Glutamatergic neuron (in vitro differentiated cells): Measurements from ENCODE around the gene CCDC85A. TPM values are rescaled to one million over a fixed set of nuclear protein-coding genes. Genes with fewer than 3 reads are reported as not detected.

ENCODE experiments used
- DNase-seq: peaks from one replicate; pipeline ENCODE4 v3.0.0; 2022
- H3K27ac Mint-ChIP-seq: one replicate; pipeline ENCODE4 v1.8.0; 2020; ENCODE audit warnings: mild to moderate bottlenecking, mixed read lengths, inconsistent platforms; ENCODE audit not compliant: unreplicated experiment
- H3K27me3 Mint-ChIP-seq: one replicate; pipeline ENCODE4 v1.8.0; 2020; ENCODE audit warnings: mild to moderate bottlenecking, moderate library complexity, mixed read lengths, inconsistent platforms; ENCODE audit not compliant: unreplicated experiment
- H3K36me3 Mint-ChIP-seq: one replicate; pipeline ENCODE4 v1.8.0; 2020; ENCODE audit warnings: mild to moderate bottlenecking, mixed read lengths, inconsistent platforms; ENCODE audit not compliant: unreplicated experiment
- H3K4me1 Mint-ChIP-seq: one replicate; pipeline ENCODE4 v1.8.0; 2020; ENCODE audit warnings: mild to moderate bottlenecking, low read depth, mixed read lengths, inconsistent platforms; ENCODE audit not compliant: unreplicated experiment
- H3K4me3 Mint-ChIP-seq: one replicate; pipeline ENCODE4 v1.8.0; 2020; ENCODE audit warnings: mild to moderate bottlenecking, mixed read lengths, inconsistent platforms; ENCODE audit not compliant: unreplicated experiment
- H3K9me3 Mint-ChIP-seq: one replicate; pipeline ENCODE4 v1.8.0; 2020; ENCODE audit warnings: mild to moderate bottlenecking, moderate library complexity, mixed read lengths, inconsistent platforms; ENCODE audit not compliant: unreplicated experiment
- total RNA-seq: library from RNA; stranded (reverse); fragmentation: NEBNext Ultra II Directional; extraction: Animal tissue kit (Norgen Biotek cat#: 25700); gene quantifications from one replicate; pipeline ENCODE4 v1.2.1, GENCODE V29; 2021; ENCODE audit not compliant: unreplicated experiment
- TF ChIP-seq, protein P1 (sequence below): fragments of 200-600 bp; sonication (generic); IDR thresholded peaks from one replicate; pipeline ENCODE4 v1.5.0; 2021; ENCODE audit not compliant: partially characterized antibody, unreplicated experiment

The CCDC85A gene
- total RNA-seq, 1 donor from 2014 or later = 12.1 TPM

DNA sequence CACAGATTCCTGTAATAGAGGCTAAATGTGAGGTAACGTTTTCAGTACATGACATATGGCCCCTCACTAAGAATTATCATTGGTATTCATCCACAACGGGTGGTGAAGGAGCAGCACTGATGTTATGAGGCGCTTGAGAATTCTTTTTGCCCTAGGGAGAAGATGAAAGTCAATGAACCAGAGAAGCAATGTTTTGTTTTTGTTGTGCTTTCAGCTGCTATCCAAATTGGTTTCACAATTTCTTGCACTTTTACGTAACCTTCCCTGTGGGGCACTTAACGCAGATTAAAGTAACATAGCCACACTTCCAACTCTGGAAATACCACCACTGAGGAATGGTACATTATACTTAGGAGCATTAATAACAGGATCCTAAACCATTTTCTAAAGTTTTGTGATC, 13.3 kb upstream of the CCDC85A start:
- H3K36me3 Mint-ChIP-seq = peaks cover 4% of the 10 kb centered on the region
- peaks cover 2% of the 10 kb centered on the region for H3K9me3 Mint-ChIP-seq
- TF ChIP-seq, protein P1, sequence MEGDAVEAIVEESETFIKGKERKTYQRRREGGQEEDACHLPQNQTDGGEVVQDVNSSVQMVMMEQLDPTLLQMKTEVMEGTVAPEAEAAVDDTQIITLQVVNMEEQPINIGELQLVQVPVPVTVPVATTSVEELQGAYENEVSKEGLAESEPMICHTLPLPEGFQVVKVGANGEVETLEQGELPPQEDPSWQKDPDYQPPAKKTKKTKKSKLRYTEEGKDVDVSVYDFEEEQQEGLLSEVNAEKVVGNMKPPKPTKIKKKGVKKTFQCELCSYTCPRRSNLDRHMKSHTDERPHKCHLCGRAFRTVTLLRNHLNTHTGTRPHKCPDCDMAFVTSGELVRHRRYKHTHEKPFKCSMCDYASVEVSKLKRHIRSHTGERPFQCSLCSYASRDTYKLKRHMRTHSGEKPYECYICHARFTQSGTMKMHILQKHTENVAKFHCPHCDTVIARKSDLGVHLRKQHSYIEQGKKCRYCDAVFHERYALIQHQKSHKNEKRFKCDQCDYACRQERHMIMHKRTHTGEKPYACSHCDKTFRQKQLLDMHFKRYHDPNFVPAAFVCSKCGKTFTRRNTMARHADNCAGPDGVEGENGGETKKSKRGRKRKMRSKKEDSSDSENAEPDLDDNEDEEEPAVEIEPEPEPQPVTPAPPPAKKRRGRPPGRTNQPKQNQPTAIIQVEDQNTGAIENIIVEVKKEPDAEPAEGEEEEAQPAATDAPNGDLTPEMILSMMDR = no peak
- DNase-seq = no peak
- no peak overlapping the region for H3K4me3 Mint-ChIP-seq
- no peak overlapping the region for H3K27ac Mint-ChIP-seq
- H3K4me1 Mint-ChIP-seq = peaks cover 5% of the 10 kb centered on the region
- H3K27me3 Mint-ChIP-seq = peaks cover 2% of the 10 kb centered on the region

DNA sequence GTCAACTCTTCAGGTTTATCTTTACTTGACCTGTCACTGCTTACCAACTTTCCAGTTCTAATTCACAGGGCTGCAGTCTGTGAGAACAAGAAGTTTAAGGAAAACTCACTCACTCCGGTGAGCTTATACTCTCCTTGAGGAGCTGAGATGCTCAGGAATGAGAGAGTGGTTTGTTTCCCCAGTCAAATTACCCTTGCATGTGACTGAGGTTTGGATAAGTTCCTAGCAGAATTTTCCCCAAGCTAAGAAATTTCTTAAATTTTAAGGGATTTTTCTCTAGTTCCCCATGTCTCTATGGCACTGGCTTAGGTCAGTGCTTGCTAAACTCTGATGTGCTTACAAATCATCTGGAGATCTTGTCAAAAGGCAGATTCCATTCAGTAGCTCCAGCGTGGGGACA, 12.8 kb upstream of the CCDC85A start:
- peaks cover 5% of the 10 kb centered on the region for H3K4me1 Mint-ChIP-seq
- no peak overlapping the region for H3K4me3 Mint-ChIP-seq
- H3K9me3 Mint-ChIP-seq = peaks cover 2% of the 10 kb centered on the region
- peaks cover 2% of the 10 kb centered on the region for H3K27me3 Mint-ChIP-seq
- TF ChIP-seq, protein P1 = no peak
- no peak overlapping the region for H3K27ac Mint-ChIP-seq
- no peak for DNase-seq
- peaks cover 4% of the 10 kb centered on the region for H3K36me3 Mint-ChIP-seq

DNA sequence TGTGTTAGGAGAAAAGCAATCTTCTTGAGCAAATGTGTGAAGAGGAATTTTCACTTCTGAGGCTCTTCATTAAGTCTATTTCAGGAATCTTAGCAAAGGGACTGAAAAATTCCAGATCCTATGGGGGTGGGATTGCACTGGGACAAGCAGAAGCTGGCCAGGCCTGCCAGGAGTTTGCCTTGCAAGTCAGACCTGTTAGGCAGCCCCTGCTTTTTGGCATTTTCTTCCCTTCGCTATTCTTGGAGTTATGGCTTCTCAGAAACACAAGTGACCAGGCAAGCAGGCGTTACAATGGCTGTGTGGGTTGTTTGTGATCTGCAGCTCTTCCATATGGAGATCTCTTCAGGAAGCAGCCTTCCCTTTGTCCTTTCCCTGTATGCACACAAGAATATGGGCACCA, 8.0 kb upstream of the CCDC85A start:
- TF ChIP-seq, protein P1 = no peak
- peaks cover 8% of the 10 kb centered on the region for H3K36me3 Mint-ChIP-seq
- H3K27ac Mint-ChIP-seq = no peak overlapping the region
- no peaks in the 10 kb centered on the region for H3K9me3 Mint-ChIP-seq
- DNase-seq = no peak
- H3K27me3 Mint-ChIP-seq = peaks cover 2% of the 10 kb centered on the region
- no peak overlapping the region for H3K4me3 Mint-ChIP-seq
- peaks cover 3% of the 10 kb centered on the region for H3K4me1 Mint-ChIP-seq

DNA sequence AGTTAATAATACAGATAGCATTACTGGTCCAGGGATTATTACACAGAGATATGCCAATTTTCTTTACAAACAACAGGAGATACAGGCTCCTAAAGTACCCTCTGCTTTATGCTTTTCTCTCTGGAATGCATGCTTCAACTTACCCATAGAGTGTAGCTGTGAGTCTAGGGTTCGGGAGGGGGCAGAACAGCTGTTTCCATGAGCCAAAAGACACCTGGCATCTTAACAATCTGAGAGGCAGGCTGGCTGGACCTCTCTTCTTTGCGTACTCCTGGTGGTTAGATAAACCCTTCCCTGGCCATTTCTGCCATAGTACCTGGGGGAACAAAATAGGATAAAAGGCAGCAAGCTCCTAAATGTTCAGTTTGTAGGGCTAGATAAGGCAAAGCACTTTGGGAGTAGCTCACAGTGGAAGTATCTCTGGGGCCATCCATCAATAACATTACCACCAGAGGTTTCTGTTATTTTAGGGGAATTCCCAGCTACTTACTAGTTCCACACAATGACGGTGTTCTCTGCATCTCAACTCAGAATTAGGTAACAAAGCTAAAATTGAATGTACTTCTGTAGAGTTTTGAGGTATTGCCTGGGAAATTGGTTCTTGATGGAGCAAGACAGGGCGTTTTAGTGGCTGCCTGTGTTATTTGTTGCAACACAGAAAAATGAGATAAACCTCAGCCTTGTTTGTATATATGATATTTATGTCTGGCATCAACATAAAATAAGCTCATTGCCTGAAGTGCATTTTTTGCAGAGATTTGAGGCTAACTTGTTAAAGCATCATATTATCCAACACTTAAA, 6.2 kb upstream of the CCDC85A start:
- Mint-ChIP-seq H3K27me3 (peaks cover 7% of the 10 kb centered on the region), H3K4me1 (peaks cover 3% of the 10 kb centered on the region), H3K4me3 (no peak overlapping the region), H3K27ac (no peak overlapping the region), H3K36me3 (peaks cover 10% of the 10 kb centered on the region), H3K9me3 (no peaks in the 10 kb centered on the region)
- TF ChIP-seq, protein P1 = no peak
- no peak for DNase-seq

DNA sequence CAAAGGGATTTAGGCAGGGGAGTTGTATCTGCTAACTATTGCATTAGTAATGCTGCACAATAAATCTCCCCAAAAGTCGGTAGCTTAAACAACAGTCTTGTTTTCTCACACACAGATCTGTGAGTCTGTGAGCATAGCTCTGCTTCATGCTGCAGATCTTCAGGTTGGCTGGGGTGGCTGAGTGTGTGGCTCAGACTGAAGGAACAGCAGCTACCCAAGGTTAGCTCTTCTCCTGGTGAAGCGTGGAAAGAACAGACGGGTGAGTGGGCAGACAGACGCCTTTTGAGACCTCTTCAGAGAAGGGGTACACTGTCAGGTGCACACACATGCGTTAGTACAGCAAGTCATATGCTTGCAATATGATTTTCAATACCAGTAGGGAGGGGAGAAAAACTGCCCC, 3.9 kb upstream of the CCDC85A start:
- no peak overlapping the region for H3K4me3 Mint-ChIP-seq
- peaks cover 9% of the 10 kb centered on the region for H3K27me3 Mint-ChIP-seq
- H3K27ac Mint-ChIP-seq = no peak overlapping the region
- peaks cover 4% of the 10 kb centered on the region for H3K9me3 Mint-ChIP-seq
- H3K4me1 Mint-ChIP-seq = peaks cover 8% of the 10 kb centered on the region
- DNase-seq = no peak
- TF ChIP-seq, protein P1 = no peak
- H3K36me3 Mint-ChIP-seq = peaks cover 10% of the 10 kb centered on the region
